HG03103 (cell line): ENCODE results near the gene ZNF860.

Source experiments
- ATAC-seq: cut with Tn5 transposase; IDR thresholded peaks from one replicate; pipeline ENCODE4 v1.9.1; 2021; ENCODE audit warnings: low read depth; ENCODE audit not compliant: unreplicated experiment

The ZNF860 gene

DNA sequence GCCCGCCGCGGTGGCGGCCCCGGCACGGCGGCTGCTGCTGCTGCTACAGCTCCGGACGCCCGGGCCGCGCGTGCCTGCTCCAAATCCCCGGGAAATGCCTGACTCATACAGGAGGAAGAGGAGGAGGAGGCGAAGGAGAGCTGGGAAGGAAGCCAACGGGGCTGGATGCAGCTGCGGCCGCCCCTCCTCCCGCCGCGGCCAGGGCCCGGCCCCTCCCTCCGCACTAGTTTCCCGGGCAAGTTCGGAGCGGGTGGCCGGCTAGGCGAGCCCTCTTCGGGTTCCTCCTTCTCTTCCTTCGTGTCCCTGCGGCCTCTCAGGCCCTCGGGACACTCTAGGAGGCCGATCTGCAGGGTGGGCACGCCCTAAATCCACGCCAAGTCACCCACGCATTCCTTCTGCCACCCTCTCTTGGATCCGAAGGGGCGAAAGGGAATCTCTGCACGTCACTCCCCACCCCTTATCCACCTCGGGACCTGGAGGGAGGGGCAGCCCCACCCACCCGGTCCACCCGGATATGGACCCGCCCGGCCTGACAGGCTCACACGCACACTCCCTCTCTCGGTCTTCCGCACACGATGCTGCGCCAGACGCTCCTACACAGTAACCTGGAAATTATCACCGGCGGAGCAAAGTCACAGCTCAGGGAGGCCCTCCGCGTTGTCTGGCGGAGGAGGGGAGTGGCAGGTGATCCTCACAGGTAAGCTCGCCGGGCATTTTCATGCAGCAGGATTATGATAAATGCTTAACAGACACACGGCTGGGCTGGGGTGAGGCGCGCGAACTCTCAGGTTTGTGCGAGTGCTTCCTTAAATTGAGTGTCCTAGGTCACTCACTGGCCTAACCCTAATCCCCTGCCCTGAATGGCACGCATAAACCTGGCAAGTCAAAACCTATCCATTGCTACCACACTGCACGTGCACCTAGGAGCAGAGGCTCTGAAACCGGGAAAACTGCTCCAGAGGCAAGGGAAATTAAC is at the start of gene ZNF860, which contains the start of gene OSBPL10:
Gene ZNF860, plus strand, starts transcription at position 545 of the 976 bp plus-strand sequence. CDS start 7,330 bp downstream, outside the sequence.
Gene OSBPL10, minus strand, starts transcription at position 57 of the 976 bp plus-strand sequence. CDS start 83 bp downstream, outside the sequence.
- no peak for ATAC-seq

DNA sequence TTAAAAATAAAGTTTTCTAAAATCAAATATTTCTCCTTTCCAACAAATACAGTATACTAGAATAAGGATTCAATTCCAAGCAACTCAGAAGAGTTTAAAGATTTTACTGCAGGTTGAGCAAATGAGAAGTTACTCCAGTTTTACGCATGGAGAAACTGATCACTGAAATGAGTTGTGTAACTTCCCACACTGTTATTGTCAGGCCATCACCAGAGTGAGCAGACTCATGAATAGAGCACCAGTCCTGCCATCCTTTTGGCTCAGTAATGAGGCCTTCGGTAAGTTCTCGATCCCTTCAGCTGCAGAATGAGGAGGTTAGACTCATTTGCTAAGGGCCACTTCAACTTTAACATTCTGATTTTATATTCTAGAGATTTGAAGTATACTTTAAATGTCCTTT is 48.6 kb upstream of the ZNF860 start:
- ATAC-seq, result no peak

DNA sequence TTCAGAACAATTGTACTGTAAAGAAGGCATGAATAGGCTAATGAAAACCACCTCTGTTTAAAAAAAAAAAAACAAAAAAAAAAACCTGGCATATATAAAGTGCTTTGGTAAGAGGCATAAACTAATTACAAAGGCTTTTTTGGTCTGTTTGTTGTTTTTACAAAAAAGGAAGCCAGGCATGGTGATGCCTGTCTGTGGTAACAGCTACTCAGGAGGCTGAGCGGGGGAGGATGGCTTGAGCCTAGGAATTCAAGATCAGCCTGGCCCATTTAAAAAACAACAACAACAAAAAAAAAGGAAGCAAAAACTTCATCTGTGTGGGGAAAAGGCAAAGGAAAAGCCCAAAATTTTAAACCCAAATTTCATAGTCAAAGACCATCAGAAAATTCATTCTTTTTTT is 47.5 kb upstream of the ZNF860 start:
- ATAC-seq, result no peak

DNA sequence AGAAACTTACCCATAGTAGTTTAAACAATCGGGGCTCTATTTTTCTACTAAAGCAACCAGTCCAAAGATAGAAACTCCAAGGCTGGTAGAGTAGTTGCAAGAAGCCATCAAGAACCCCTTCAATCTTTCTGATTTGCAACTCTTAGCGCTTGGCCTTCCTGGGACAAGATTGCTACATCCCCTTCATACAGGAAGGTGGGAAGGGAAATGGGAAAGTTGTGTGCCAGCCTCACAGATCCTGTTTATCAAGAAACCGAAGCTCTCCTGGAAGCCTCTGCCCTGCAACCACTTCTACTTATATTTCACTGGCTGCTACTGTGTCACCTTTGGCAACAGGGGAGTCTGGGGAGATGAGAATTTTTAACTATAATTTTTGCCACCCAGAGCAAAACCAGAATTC is 46.7 kb upstream of the ZNF860 start:
- no peak for ATAC-seq

DNA sequence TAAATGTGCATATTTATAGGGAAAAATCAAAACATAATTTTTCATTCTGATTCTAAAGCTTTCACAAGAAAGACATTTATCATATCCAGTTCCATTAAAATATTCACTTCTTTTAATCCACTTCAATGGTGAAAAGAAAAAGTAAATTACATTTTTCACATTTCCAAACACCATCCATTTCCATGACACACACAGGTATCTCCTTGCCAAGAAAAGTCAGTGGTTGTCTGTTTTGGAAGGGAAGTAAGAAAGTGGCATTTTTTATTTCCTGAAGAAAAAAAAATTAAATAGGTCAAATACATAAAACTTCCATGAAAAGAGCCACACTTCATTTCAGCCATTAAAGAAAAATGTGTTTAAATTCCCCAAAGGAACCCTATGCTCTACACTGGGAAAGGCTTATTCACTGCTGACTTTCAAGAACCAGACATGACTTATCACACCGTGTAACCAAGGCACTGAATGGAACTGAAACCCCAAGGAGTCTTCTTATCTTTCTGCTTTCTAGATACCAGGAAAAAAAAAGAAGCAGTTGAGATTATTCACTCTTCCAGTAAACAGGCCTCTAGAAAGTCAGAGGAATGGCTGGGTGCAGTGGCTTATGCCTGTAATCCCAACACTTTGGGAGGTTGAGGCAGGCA is 45.0 kb upstream of the ZNF860 start:
- no peak for ATAC-seq

DNA sequence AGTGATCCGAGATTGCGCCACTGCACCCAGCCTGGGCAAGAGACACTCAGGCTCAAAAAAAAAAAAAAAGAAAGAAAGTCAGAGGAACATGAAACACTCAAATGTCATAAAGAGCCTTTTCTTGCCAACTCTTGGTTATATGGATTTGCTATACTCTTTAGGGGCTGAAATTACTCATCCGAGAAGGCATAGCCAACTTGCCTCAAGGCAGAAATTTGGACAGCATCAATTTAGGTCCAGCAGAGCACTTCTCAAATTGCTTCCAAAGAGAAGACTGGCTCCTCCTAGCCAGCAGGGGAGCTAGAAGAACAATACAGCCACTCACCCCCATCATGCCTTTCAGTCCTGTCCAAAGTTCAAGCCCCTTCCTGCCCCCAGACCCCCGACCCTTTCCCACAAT is 44.3 kb upstream of the ZNF860 start:
- no peak for ATAC-seq

DNA sequence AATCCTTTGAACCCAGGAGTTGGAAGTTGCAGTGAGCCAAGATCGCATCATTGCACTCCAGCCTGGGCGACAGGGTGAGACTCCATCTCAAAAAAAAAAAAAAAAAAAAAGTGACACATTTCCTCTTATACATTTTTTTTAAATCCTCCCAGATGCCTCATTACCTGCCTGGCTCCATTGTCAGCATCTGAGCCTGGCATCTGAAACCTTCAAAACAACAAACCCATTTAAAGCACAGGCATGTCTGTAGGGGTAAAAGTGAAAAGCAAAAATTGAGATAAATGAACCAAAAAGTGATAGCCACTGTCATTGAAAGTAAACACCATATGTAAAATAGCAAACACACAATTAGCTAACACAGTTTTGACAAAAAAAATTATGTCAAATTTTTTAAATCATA is 39.1 kb upstream of the ZNF860 start:
- no peak for ATAC-seq

DNA sequence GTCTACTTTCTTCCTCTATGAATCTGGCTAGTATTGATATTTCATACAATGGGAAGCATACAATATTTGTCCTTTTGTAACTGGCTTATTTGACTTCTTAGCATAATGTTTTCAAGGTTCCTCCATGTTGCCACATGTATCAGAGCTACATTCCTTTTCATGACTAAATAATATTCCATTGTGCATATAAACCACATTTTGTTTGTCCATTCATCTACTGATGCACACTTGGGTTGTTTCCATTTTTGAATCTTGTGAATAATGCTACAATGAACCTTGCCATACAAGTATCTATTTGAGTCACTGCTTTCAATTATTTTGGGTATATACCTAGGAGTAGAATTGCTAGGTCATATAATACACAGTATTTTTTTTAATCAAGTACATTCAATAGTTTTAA is 38.5 kb upstream of the ZNF860 start:
- ATAC-seq, result no peak

DNA sequence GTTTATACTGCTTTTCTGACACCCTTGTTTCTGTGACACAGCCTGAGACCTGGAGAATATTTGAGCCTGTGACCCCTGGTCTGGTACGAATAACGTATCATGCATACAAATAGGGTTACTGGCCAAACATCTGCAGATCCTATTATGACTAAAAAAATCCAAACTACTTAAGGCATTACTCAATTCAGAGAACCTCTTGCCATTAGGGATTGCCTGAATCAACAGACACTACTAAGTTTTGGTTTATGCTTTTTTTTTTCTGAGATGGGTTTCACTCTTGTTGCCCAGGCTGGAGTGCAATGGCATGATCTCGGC is 35.9 kb upstream of the ZNF860 start:
- no peak for ATAC-seq

DNA sequence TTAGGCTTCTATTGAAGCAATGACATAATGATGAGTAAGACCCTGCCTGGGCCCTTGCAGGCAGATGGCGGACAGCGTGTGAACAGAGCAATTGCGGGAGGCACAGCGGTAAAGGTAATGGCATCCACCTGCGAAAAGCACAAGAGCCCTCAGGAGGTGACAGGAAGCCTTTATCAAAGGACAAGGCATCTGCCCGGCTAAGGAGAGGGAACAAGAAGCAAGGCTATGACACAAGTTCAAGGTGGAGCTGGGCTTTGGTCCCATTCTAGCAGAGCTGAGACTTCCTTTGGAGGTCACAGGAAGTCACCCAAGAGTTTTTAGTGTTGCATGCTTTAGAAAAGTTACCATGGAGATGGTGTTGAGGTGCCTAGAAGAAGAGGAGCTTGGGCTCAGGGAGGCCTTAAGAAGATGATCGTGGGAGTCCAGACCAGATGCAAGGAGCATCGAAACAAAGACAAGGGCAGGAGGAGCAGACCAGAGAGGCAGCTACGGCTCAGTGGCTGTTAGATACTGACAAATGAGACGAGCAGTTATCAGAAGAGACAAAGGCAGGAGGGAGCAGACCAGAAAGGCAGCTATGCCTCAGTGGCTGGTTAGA is 35.0 kb upstream of the ZNF860 start:
- peak; percentile 53 for ATAC-seq

DNA sequence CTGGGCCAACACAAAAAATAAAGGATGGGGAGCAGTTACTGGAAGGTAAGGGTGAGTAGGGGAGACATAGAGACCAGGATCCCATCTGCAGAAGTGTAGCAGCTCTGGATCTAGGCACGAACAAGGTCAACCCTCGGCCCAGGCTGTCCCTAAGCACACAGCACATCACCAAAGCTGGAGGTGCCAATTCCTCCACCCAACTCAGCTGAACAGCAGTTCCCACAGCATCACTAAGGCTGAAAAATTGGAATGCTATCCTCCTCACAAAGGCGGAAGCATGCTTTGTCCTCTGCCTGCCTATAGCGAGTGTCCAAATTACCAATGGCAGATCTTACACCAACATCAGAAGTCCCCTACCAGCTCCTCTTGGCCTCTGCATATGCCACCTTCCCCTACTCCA is 34.4 kb upstream of the ZNF860 start:
- no peak for ATAC-seq

DNA sequence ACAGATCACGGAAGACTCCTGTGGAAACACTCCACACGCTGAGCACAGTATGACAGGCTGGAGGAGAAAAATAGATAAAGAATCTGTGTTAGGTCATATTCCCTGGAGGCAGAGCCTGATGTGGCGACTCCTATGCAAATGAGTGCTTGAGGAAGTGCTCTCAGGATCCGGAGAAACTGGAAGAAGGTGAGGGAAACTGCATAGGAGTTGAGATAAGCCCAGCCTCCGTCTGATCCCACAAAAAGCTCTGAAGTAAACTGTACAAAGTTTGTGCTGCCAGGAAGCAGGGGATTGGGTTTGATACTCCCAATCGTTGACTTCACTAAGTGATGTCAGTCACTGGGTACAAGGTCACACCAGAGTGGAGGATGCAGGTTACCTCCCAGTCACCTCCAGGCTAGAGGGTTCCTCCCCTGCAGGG is 33.9 kb upstream of the ZNF860 start:
- no peak for ATAC-seq

DNA sequence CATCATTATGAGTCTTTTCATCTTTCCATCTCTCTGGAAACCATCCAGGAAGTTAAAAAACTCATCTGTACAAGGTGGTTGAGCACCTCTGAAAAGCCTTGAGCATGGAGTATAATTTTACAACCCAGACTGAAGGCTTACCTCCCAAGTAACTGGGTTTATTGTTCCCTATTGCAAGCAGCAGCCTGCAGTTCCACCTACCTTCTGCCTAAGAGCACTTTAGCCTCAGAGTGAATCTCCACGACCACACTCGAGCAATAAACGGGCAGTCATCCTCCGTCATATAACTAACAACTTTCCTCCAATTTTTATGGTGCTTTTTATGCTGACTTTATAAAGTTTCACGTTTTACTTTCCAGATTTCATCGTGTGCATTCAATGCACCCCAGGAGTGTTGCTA is 33.3 kb upstream of the ZNF860 start:
- ATAC-seq, result no peak

DNA sequence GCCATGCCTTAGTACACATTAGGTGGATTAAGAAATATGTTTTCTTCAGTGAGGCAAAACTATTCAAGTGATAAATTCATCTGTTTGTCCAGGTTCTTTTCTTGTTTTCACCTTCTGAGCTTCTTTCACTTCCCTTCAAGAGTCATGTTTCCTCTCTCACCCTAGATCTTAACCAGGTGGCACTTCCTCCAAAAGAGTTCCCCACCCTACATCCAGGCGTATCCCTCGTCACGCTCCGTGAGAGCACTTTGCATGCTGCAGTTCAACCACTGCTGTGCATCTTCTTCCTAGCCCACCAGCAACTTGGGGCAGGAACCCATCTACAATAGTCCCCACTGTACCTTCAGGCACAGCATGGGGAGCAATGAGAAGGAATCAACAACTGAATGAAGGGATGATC is 29.3 kb upstream of the ZNF860 start:
- ATAC-seq, result peak; percentile 95

DNA sequence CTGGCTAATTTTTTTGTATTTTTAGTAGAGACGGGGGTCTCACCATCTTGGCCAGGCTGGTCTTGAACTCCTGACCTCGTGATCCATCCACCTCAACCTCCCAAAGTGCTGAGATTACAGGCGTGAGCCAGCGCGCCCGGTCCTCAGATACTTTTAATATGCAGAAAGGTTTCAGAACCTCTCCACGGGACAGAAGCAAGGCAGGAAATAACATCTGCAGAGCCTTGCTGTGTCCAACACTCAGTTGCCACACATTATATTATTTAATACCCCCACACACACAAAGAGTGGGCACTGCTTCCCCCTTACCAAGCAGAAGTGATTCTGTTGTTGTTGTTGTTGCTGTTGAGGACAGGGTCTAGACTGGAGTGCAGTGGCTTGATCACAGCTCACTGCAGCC is 28.5 kb upstream of the ZNF860 start:
- ATAC-seq, result no peak

DNA sequence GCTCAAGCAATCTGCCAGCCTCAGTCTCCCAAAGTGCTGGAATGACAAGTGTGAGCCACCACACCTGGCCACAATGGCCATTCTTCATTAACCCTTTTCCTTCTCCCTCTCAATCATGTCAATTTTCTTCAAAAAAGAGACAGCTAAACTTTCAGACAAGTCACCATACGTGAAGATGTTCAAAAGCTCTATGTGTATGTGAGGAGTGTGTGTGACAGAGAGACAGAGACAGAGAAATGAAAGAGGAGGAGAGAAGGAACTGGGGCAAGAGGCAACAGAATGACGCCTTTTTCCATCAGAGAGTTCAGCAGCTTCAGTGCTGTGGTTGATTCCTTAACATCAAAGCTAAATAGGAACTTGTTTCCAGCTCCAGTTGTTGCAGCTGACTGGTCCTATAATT is 27.9 kb upstream of the ZNF860 start:
- no peak for ATAC-seq

DNA sequence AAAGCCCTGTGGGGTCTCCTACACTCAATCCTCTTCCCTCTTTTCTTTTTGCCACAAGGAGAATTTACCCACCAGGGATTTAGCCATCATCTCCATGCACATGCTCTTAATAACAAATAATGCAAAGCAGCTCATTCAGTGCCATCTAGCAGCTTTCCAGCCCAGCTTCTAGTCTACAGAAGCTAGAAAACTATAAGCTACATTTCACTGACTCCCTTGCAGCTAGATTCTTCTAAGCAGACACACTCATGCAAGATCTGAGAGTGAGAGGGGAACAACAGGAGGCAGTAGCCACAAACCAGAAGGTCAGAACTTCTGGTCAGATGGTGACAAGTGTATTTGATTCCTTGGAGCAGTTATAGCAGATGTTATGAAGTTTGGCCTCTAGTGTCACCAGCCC is 26.0 kb upstream of the ZNF860 start:
- no peak for ATAC-seq

DNA sequence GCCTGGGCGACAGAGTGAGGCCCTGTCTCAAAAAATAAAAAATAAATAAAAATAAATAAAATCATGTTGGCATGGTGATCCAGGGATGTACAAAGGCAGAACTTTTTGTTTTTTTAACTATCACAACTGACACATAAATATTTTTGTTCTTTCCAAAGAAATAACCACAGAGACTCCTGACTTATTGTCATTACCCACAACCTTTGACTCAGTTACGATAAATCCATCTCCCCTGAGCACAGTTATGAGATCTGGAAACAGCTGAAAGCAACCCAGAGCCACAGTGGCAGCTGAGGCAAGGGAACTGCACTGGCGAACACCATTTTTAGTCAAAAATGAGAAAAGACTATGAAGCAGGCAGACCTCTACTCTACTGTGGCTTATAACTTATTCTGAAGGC is 24.4 kb upstream of the ZNF860 start:
- no peak for ATAC-seq

DNA sequence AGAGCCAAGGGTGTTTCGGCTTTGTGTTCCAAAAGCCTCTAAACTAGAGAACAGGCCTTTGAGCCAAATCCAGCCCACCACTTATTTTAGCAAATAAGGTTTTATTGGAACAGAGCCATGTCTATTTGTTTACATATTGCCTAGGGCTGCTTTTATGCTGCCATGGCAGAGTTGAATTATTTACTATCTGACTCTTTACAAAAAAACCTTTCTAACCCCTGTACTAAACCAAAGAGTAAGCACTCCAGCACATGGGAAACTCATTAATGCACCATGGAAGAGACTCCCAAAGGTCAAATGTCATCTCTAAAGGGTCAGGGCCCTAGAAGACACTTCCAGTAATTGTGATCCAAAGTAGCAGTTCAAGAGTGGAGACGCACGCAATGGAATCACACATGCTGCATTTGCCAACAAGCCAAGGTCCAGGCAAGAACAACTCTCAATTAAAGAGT is 22.8 kb upstream of the ZNF860 start:
- ATAC-seq, result no peak

DNA sequence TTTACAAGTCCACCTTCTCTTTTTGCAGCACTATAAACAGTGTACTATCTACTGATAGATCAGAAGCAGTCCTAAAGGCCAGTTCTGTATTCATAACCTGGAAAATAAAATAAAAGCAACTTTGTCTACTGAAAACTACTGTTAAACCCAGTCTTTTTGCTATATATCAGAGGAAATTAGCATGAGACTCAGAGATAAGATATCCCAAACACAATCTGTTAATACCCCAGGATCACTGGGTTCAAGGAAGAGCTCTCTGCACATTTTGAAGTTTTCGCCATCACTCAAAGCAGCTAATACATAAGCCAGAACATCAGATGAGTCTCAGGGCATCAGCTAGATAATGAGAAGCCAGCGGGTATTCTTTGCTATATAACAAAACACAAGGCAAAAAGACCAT is 22.3 kb upstream of the ZNF860 start:
- ATAC-seq, result no peak

DNA sequence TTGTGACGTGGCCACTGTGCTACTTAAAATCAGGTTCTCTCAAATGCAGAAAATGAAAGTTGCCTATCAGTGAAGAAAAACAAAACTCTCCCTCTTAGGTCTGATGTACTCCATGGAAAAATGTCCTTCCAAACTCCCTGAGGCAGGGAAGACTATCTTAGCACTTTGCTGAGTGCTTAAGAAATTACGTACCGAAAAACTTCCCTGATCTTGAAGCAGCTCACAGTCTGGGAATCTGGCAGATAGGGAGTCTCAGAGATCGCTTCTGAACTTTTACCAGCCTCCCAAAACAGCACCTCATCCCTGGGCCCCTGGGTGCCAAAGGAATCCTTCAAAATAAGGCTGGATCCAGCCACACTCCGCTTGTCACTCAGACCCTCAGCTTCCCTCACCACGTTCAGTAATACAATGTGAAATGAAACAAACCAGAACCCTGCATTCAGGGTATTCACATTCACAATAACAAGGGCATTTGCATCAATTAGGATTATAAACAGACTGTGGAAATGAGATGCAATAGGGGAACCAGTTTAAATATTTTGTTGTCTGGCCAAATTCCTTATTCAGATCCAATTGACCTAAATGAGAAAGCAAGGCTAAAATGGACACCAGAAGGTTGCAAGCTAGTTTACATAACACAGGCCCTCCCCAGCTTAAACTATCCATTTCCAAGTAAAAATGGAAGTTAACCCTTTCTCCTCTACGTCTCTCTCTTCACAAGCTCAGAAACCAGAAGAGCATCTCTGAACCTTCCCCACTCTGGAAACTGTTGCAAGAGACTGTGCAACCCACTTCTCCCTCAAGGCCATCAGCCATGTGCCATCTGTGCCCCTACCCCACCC is 21.4 kb upstream of the ZNF860 start:
- no peak for ATAC-seq
